Skeletal muscle satellite cell (primary cell): Measurements from ENCODE around the gene ATP1B3.

Source experiments
- H3K27me3 ChIP-seq: 2 replicates; pipeline ENCODE4 v1.7.0; 2013; ENCODE audit warnings: low read length; ENCODE audit not compliant: control insufficient read depth, insufficient read depth
- H3K36me3 ChIP-seq: 2 replicates; pipeline ENCODE4 v1.7.0; 2013; ENCODE audit warnings: mild to moderate bottlenecking, control low read depth, low read length; ENCODE audit not compliant: insufficient read depth
- H3K4me1 ChIP-seq: 2 replicates; pipeline ENCODE4 v1.7.0; 2013; ENCODE audit warnings: low read length; ENCODE audit not compliant: control insufficient read depth, insufficient read depth
- H3K4me2 ChIP-seq: 2 replicates; pipeline ENCODE4 v1.7.0; 2013; ENCODE audit warnings: mild to moderate bottlenecking, low read length
- H3K4me3 ChIP-seq: 2 replicates; pipeline ENCODE4 v1.7.0; 2013; ENCODE audit warnings: low read length
- H3K9ac ChIP-seq: 2 replicates; pipeline ENCODE4 v1.7.0; 2013; ENCODE audit warnings: mild to moderate bottlenecking, low read depth, low read length, moderate library complexity
- H3K9me3 ChIP-seq: replicated peaks from 2 replicates; pipeline ENCODE4 v1.7.0; 2013; ENCODE audit warnings: mild to moderate bottlenecking, control low read depth, low read length

Gene ATP1B3

GRCh38 chr3:141862279-141862816 lies 14.1 kb upstream of the ATP1B3 start:
- no peak overlapping the region for H3K9ac ChIP-seq
- H3K4me1 ChIP-seq: no peaks in the 10 kb centered on the region
- no peaks in the 10 kb centered on the region for H3K36me3 ChIP-seq
- no peaks in the 10 kb centered on the region for H3K27me3 ChIP-seq
- no peaks in the 10 kb centered on the region for H3K9me3 ChIP-seq
- H3K4me3 ChIP-seq: no peak overlapping the region
- no peak overlapping the region for H3K4me2 ChIP-seq

- Histone ChIP-seq H3K36me3 (no peaks in the 10 kb centered on the region), H3K9me3 (no peaks in the 10 kb centered on the region), H3K9ac (no peak overlapping the region), H3K4me2 (no peak overlapping the region), H3K27me3 (no peaks in the 10 kb centered on the region), H3K4me3 (no peak overlapping the region), H3K4me1 (no peaks in the 10 kb centered on the region)
Measured at GRCh38 chr3:141863491-141863890, 13.0 kb upstream of the ATP1B3 start.

DNA sequence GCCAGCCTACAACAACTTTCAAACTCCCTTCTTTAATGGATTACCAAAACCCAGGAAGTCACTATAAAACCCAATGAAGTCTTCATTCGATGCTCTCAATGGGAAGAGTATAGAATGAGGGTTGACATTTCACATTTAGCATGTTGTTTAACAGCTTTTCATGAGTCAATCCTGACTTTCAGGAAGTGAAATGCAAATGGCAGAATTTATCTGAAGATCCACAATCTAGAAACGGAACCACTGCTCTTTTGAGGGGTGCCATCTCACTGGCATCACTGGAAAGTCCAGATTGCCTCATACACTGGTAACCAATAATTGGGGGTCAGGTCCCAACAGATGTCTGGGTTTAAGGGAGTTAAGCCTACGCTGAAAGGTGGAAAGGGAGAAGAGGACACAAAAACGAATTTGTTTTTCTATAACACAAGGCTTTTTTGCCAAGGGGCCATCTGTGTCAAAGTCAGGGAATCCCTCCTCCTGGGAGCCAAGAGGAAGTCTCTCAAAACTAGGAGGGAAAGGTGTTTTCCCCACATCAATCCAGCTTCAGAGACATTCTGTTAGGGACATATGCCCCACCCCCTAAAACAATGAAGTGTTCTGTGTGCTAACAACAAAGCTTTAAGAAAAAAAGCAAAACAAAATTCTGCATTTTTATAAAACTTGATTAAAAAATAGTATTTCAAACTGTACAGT lies 12.0 kb upstream of the ATP1B3 start:
- Histone ChIP-seq H3K9me3 (no peaks in the 10 kb centered on the region), H3K27me3 (no peaks in the 10 kb centered on the region), H3K9ac (no peak overlapping the region), H3K4me2 (no peak overlapping the region), H3K36me3 (no peaks in the 10 kb centered on the region), H3K4me3 (no peak overlapping the region), H3K4me1 (no peaks in the 10 kb centered on the region)

- H3K4me2 ChIP-seq: no peak overlapping the region
- no peaks in the 10 kb centered on the region for H3K27me3 ChIP-seq
- no peaks in the 10 kb centered on the region for H3K9me3 ChIP-seq
- no peaks in the 10 kb centered on the region for H3K36me3 ChIP-seq
- H3K9ac ChIP-seq: no peak overlapping the region
- H3K4me1 ChIP-seq: no peaks in the 10 kb centered on the region
- no peak overlapping the region for H3K4me3 ChIP-seq
Measured at GRCh38 chr3:141865101-141865500, 11.3 kb upstream of the ATP1B3 start.

DNA sequence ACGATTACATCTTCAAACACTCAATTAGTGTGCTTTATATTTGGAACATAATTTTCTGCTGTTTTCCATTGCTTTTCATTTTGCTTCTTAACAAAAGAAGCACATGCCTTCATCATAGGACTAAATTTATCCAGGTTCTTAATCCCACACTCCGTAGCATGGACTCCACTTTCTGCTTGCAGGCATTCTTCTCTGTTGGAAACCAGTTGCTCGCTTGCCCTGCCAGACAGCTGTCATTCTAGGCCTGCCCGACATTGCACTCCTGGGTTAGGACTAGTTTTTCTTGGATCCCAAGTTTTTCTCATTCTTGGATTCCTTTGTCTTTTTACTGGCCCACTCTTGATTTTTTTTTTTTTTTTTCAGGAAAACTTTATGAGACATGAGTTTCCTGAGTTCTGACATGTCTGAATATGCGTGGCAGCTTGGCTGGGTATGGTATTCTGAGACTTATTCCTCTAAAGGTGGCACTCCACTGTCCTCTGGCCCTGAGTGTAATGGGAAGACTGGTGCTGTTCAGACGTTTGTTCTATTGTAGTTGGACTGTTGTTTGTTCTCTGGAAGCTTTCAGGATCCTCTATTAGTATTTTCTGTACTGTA lies 6.3 kb upstream of the ATP1B3 start:
- Histone ChIP-seq H3K9ac (no peak overlapping the region), H3K36me3 (no peaks in the 10 kb centered on the region), H3K4me3 (no peak overlapping the region), H3K27me3 (no peaks in the 10 kb centered on the region), H3K4me2 (no peak overlapping the region), H3K9me3 (no peaks in the 10 kb centered on the region), H3K4me1 (no peaks in the 10 kb centered on the region)

DNA sequence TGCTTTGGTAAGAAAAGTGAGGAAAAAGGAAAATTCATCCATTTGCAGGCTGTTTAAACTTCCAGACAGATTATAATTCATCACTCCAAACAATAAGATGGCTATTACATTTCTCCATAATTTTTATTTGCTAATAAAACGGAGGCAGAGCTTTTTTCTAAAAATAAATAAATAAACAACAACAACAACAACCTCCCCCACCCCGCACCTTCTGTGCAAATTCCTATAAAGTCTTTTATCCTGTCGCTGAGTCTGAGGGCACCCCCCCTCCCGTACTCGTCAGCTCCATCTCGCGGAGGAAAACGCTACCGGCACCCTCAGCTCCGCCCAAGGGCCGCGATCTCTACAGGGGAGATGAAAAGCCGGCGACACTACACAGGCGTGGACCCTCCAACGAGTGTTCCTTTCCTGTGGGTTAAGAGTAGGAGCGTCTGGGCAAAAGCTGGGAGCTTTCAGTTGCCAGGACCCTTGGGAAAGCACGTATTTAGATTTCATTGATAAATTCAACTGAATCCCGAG lies 1.0 kb upstream of the ATP1B3 start:
- Histone ChIP-seq H3K9ac (peak overlapping the region; percentile 91), H3K4me2 (peak overlapping the region; percentile 98), H3K27me3 (no peaks in the 10 kb centered on the region), H3K4me1 (peaks cover 12% of the 10 kb centered on the region), H3K4me3 (peak overlapping the region; percentile 98), H3K9me3 (no peaks in the 10 kb centered on the region), H3K36me3 (no peaks in the 10 kb centered on the region)

- Histone ChIP-seq H3K36me3 (no peaks in the 10 kb centered on the region), H3K4me1 (peaks cover 12% of the 10 kb centered on the region), H3K4me2 (peak overlapping the region; percentile 98), H3K9me3 (no peaks in the 10 kb centered on the region), H3K9ac (peak overlapping the region; percentile 91), H3K27me3 (no peaks in the 10 kb centered on the region), H3K4me3 (peak overlapping the region; percentile 98)
Measured at GRCh38 chr3:141875893-141876380, 506 bp upstream of the ATP1B3 start.

DNA sequence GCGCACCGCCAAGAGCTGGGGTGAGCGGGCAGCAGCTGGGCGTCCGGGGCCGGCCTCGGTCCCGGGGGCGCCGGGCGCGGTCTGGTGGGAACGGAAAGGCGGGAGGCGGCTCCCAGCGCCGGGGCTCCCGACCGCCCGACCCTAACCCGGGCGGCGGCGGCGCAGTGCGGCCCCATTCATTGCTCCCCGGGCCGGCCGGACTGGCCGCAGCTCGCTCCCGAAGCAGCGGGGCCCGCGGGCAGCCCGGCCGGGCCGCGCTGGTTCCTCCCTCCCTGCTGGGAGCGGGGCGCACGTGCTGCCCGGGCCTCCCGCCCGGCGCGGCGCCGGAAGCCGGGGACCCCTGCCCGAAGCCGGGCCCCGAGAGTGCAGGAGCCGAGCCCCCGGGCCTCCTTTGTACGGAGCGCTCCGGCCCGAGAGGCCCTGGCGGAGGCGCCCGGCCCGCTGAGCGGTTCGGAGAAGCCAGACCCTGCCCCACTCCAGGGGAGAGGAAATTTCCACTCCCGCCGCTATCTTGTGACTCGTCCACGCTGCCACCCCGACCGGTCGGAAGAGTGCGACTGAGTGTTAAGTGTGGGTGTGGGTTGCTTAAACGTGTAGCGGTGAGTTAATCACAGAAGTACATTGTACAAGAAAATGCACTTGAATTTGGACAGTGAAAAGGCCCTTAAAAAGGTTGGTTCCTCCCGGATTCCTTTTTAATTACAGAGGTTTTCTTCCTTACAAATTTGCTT lies 613 bp downstream of the ATP1B3 start:
- H3K9ac ChIP-seq: peak overlapping the region; percentile 91
- peak overlapping the region; percentile 98 for H3K4me2 ChIP-seq
- H3K9me3 ChIP-seq: no peaks in the 10 kb centered on the region
- peak overlapping the region; percentile 98 for H3K4me3 ChIP-seq
- peaks cover 12% of the 10 kb centered on the region for H3K4me1 ChIP-seq
- H3K27me3 ChIP-seq: no peaks in the 10 kb centered on the region
- H3K36me3 ChIP-seq: no peaks in the 10 kb centered on the region

GRCh38 chr3:141877911-141878310 lies 1.5 kb downstream of the ATP1B3 start:
- H3K4me1 ChIP-seq: peaks cover 12% of the 10 kb centered on the region
- H3K36me3 ChIP-seq: no peaks in the 10 kb centered on the region
- H3K4me3 ChIP-seq: peak overlapping the region; percentile 98
- peak overlapping the region; percentile 91 for H3K9ac ChIP-seq
- peak overlapping the region; percentile 98 for H3K4me2 ChIP-seq
- no peaks in the 10 kb centered on the region for H3K27me3 ChIP-seq
- H3K9me3 ChIP-seq: no peaks in the 10 kb centered on the region

- Histone ChIP-seq H3K27me3 (no peaks in the 10 kb centered on the region), H3K9ac (peak overlapping the region; percentile 91), H3K4me3 (peak overlapping the region; percentile 98), H3K36me3 (no peaks in the 10 kb centered on the region), H3K4me1 (peaks cover 12% of the 10 kb centered on the region), H3K9me3 (no peaks in the 10 kb centered on the region), H3K4me2 (peak overlapping the region; percentile 98)
Measured at GRCh38 chr3:141878326-141878725, 1.9 kb downstream of the ATP1B3 start.

DNA sequence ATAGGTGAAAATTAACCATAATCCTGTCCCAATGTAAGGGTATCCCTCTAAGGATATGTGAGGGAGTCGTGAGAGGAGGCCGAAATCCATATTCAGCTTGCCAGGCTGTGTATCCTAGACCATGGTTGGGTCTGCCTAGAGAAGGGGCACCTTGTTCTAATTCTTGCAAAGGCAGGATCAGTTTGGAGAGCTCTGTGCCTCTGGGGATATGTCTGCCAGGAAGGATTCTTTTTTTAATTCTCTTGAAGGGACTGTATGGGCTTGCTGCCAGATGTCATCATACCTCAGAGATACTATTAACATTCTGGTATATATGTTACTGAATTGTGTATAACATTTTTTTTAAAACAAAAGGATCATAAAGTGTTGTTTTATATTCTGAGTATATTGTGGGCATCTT lies 2.4 kb downstream of the ATP1B3 start:
- Histone ChIP-seq H3K4me3 (peak overlapping the region; percentile 98), H3K9ac (peak overlapping the region; percentile 91), H3K36me3 (no peaks in the 10 kb centered on the region), H3K4me2 (peak overlapping the region; percentile 98), H3K4me1 (peaks cover 12% of the 10 kb centered on the region), H3K9me3 (no peaks in the 10 kb centered on the region), H3K27me3 (no peaks in the 10 kb centered on the region)
